Measurements from ENCODE around the gene KSR1.
A peak's percentile ranks its signal among the peaks of the same experiment; 100 is the strongest.

Gene KSR1

GRCh38 chr17:27502526-27503324 lies 46.5 kb downstream of the KSR1 start:
- DNase-seq: no peak
- Histone ChIP-seq H3K27ac (ENCODE audit: insufficient read depth in 1 of 2, low read depth in 1 of 2, low read length in 2 of 2, poor library complexity in 1 of 2, severe bottlenecking in 2 of 2) (no peak overlapping the region), H3K4me1 (ENCODE audit: control extremely low read depth in 1 of 4, control insufficient read depth in 4 of 4, insufficient read depth in 4 of 4, low read length in 3 of 4) (peaks cover 0 to 13% (median 8%) of the 10 kb centered on the region in 4 experiments), H3K36me3 (ENCODE audit: control insufficient read depth in 4 of 4, insufficient read depth in 4 of 4, low read length in 3 of 4) (peaks cover 0 to 11% (median 0%) of the 10 kb centered on the region in 4 experiments), H3K27me3 (replicated peaks in 2 of 5; ENCODE audit: control insufficient read depth in 4 of 5, insufficient read depth in 5 of 5, low read length in 4 of 5) (no peaks in the 10 kb centered on the region), H3K4me3 (ENCODE audit: control insufficient read depth in 1 of 7, extremely low read depth in 1 of 7, insufficient read depth in 4 of 7, low read depth in 2 of 7, low read length in 6 of 7) (no peak overlapping the region), H3K9me3 (ENCODE audit: control extremely low read depth in 1 of 5, control insufficient read depth in 4 of 5, insufficient read depth in 2 of 5, low read depth in 1 of 5, low read length in 4 of 5) (peaks cover 0 to 12% (median 4%) of the 10 kb centered on the region in 5 experiments)
- 94% methylated on average over 10 of the region's 12 CpGs for whole genome bisulfite sequencing (ENCODE audit: insufficient coverage)
- CTCF ChIA-PET: no interaction called here
- POLR2A ChIA-PET: no interaction called here

GRCh38 chr17:27503611-27504010 lies 47.4 kb downstream of the KSR1 start:
- Histone ChIP-seq H3K4me3 (ENCODE audit: control insufficient read depth in 1 of 7, extremely low read depth in 1 of 7, insufficient read depth in 4 of 7, low read depth in 2 of 7, low read length in 6 of 7) (no peak overlapping the region), H3K27ac (ENCODE audit: insufficient read depth in 1 of 2, low read depth in 1 of 2, low read length in 2 of 2, poor library complexity in 1 of 2, severe bottlenecking in 2 of 2) (no peak overlapping the region), H3K9me3 (ENCODE audit: control extremely low read depth in 1 of 5, control insufficient read depth in 4 of 5, insufficient read depth in 2 of 5, low read depth in 1 of 5, low read length in 4 of 5) (peaks cover 0 to 12% (median 4%) of the 10 kb centered on the region in 5 experiments), H3K27me3 (replicated peaks in 2 of 5; ENCODE audit: control insufficient read depth in 4 of 5, insufficient read depth in 5 of 5, low read length in 4 of 5) (no peaks in the 10 kb centered on the region), H3K4me1 (ENCODE audit: control extremely low read depth in 1 of 4, control insufficient read depth in 4 of 4, insufficient read depth in 4 of 4, low read length in 3 of 4) (peaks cover 0 to 13% (median 8%) of the 10 kb centered on the region in 4 experiments), H3K36me3 (ENCODE audit: control insufficient read depth in 4 of 4, insufficient read depth in 4 of 4, low read length in 3 of 4) (peaks cover 0 to 11% (median 0%) of the 10 kb centered on the region in 4 experiments)
- CTCF ChIA-PET: no interaction called here
- WGBS (ENCODE audit: insufficient coverage): 100% methylated on average over 4 of the region's 8 CpGs
- DNase-seq: no peak
- POLR2A ChIA-PET: no interaction called here

DNA sequence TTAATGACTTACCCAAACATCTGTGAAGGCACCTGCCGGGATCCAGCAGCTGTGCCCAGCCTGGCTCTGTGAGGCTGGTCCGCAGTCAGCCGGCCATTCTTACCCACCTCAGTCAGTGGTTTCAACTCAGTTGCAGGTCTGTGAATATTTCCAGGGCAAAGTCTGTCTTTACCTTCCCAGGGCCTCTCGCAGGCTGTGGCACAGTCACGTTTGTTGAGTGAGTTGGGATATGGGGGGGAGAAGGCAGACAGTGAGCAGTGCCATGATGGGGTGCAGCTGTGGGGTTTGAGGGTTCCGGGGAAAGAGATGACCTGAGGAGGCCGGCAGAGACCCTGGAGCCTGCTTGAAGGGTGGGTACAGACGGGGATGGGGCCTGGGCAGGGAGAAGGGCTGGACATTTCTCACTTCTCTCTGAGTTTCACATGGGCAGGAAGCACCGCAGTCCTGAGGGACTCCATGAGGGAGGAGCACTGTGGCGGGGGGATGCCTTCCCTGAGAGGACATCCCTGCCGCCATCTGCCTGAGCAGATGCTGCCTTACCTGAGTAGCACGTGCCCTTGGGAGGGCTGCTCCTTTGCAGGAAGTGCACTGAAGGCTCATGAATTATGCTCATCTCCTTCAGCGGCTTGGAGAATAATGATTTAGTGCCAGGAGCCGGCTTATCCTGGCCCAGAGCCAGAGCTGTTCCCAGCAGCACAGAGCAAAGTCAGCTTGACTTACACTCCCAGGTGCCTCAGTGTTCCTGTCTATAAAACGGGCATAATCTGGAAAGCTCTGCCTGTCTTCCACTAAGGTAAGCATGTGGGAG lies 48.1 kb downstream of the KSR1 start:
- POLR2A ChIA-PET: no interaction called here
- WGBS (ENCODE audit: insufficient coverage): 81% methylated on average over 13 of the region's 15 CpGs
- Histone ChIP-seq H3K4me3 (ENCODE audit: control insufficient read depth in 1 of 7, extremely low read depth in 1 of 7, insufficient read depth in 4 of 7, low read depth in 2 of 7, low read length in 6 of 7) (no peak overlapping the region), H3K27me3 (replicated peaks in 2 of 5; ENCODE audit: control insufficient read depth in 4 of 5, insufficient read depth in 5 of 5, low read length in 4 of 5) (no peaks in the 10 kb centered on the region), H3K36me3 (ENCODE audit: control insufficient read depth in 4 of 4, insufficient read depth in 4 of 4, low read length in 3 of 4) (peaks cover 0 to 11% (median 0%) of the 10 kb centered on the region in 4 experiments), H3K9me3 (ENCODE audit: control extremely low read depth in 1 of 5, control insufficient read depth in 4 of 5, insufficient read depth in 2 of 5, low read depth in 1 of 5, low read length in 4 of 5) (peaks cover 0 to 12% (median 4%) of the 10 kb centered on the region in 5 experiments), H3K27ac (ENCODE audit: insufficient read depth in 1 of 2, low read depth in 1 of 2, low read length in 2 of 2, poor library complexity in 1 of 2, severe bottlenecking in 2 of 2) (no peak overlapping the region), H3K4me1 (ENCODE audit: control extremely low read depth in 1 of 4, control insufficient read depth in 4 of 4, insufficient read depth in 4 of 4, low read length in 3 of 4) (peaks cover 0 to 13% (median 8%) of the 10 kb centered on the region in 4 experiments)
- DNase-seq: no peak
- CTCF ChIA-PET: interaction anchor here (1.1 kb wide), 1 partner anchor 14 kb away, joined by 4 read pairs; no protein-coding TSS in a partner anchor

DNA sequence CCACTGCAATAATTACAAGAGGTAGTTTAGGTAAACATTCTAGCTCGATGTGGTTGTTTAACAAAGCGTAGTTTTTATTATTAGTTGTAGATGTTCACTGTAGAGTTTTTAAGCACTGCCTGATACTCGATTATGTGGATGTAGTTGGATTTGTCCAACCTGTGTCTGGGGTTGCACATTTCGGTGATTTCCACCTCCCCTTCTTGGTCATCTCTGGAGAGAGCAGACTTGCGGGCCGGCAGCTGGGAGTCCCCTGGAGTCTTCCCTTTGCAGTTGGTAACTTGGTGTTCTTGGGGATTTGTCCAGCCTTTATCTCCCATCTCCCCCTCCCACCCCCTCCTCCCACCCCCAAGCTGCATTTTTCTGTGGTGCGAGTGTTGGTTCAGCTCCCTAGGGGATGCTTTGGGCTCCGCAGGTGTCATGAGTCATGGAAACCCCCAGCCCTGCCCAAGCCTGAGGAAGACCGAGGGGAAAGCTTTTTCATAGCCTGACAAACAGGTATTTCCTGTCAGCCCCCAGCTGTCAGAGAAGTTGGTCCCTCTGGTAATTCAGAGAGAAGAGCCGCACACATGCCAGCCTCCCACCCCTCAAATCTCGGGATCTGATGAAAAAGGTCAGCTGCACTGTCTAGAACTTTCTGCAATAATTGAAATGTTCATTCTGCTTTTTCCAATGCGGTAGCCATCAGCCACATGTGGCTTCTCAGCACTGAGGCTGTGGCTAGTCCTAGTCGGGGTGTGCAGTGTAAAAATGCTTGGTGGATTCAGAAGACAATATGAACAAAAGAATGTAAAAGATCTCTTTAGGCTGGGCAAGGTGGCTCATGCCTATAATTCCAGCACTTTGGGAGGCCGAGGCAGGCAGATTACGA lies 50.3 kb downstream of the KSR1 start:
- H3K27me3 ChIP-seq (replicated peaks in 2 of 5; ENCODE audit: control insufficient read depth in 4 of 5, insufficient read depth in 5 of 5, low read length in 4 of 5): no peaks in the 10 kb centered on the region
- H3K27ac ChIP-seq (ENCODE audit: insufficient read depth in 1 of 2, low read depth in 1 of 2, low read length in 2 of 2, poor library complexity in 1 of 2, severe bottlenecking in 2 of 2): no peak overlapping the region
- peaks cover 0 to 3% (median 0%) of the 10 kb centered on the region in 4 experiments for H3K36me3 ChIP-seq (ENCODE audit: control insufficient read depth in 4 of 4, insufficient read depth in 4 of 4, low read length in 3 of 4)
- WGBS (ENCODE audit: insufficient coverage): 63% methylated on average over 8 of the region's 15 CpGs
- peaks cover 0 to 6% (median 0%) of the 10 kb centered on the region in 5 experiments for H3K9me3 ChIP-seq (ENCODE audit: control extremely low read depth in 1 of 5, control insufficient read depth in 4 of 5, insufficient read depth in 2 of 5, low read depth in 1 of 5, low read length in 4 of 5)
- ChIA-PET POLR2A (no interaction called here), CTCF (interaction anchor here (1.4 kb wide), 1 partner anchor 11 kb away, joined by 3 read pairs; no protein-coding TSS in a partner anchor)
- H3K4me1 ChIP-seq (ENCODE audit: control extremely low read depth in 1 of 4, control insufficient read depth in 4 of 4, insufficient read depth in 4 of 4, low read length in 3 of 4): peaks cover 0 to 15% (median 9%) of the 10 kb centered on the region in 4 experiments
- DNase-seq: peak in 2 of 3 donors; percentile 54 to 57
- H3K4me3 ChIP-seq (ENCODE audit: control insufficient read depth in 1 of 7, extremely low read depth in 1 of 7, insufficient read depth in 4 of 7, low read depth in 2 of 7, low read length in 6 of 7): no peak overlapping the region

DNA sequence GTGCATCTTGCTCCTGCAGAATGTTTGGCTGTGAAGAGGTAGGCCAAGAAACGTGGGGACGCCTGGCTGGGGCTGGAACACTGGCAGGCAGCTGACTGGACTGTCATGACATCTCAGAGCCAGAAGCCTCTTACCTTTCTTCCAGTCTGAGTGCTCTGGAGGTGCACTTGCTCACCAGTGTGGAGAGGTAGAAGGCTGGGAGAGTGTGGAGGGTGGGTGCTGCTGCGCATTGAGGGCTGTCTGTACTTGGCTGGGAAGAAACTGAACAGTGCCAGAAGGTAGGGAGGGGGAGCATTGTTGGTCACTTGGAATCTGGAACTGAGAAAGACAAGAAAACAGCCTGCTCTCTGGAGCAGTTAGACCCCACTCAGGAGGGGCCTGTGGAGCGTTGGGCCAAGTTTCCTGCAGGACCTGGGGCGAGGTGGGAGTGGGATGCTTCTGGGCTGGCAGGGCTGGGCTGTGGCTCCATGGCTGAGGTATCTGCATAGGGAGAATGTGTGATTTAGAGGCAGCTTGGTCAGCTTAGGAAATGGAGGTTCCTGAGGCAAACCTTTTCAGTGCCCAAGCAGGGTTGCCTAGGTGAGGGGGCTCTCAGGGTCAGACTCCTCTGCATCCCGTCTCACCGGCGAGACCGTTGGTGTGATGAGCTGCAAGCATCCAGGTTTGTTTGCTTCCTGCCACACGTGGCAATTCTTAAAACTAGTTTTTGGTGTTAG lies 55.1 kb downstream of the KSR1 start:
- H3K4me3 ChIP-seq (ENCODE audit: control insufficient read depth in 1 of 7, extremely low read depth in 1 of 7, insufficient read depth in 4 of 7, low read depth in 2 of 7, low read length in 6 of 7): no peak overlapping the region
- no peaks in the 10 kb centered on the region for H3K9me3 ChIP-seq (ENCODE audit: control extremely low read depth in 1 of 5, control insufficient read depth in 4 of 5, insufficient read depth in 2 of 5, low read depth in 1 of 5, low read length in 4 of 5)
- ChIA-PET CTCF (interaction anchor here (0.7 to 1.4 kb wide), 6 partner anchors 21 to 273 kb away, joined by 3 to 4 read pairs (median 3); partner anchors contain the start of gene KSR1), POLR2A (no interaction called here)
- no peaks in the 10 kb centered on the region for H3K27me3 ChIP-seq (replicated peaks in 2 of 5; ENCODE audit: control insufficient read depth in 4 of 5, insufficient read depth in 5 of 5, low read length in 4 of 5)
- 92% methylated on average over 10 of the region's 10 CpGs for WGBS (ENCODE audit: insufficient coverage)
- H3K4me1 ChIP-seq (ENCODE audit: control extremely low read depth in 1 of 4, control insufficient read depth in 4 of 4, insufficient read depth in 4 of 4, low read length in 3 of 4): peaks cover 0 to 12% (median 5%) of the 10 kb centered on the region in 4 experiments
- no peaks in the 10 kb centered on the region for H3K36me3 ChIP-seq (ENCODE audit: control insufficient read depth in 4 of 4, insufficient read depth in 4 of 4, low read length in 3 of 4)
- no peak for DNase-seq
- H3K27ac ChIP-seq (ENCODE audit: insufficient read depth in 1 of 2, low read depth in 1 of 2, low read length in 2 of 2, poor library complexity in 1 of 2, severe bottlenecking in 2 of 2): no peak overlapping the region

DNA sequence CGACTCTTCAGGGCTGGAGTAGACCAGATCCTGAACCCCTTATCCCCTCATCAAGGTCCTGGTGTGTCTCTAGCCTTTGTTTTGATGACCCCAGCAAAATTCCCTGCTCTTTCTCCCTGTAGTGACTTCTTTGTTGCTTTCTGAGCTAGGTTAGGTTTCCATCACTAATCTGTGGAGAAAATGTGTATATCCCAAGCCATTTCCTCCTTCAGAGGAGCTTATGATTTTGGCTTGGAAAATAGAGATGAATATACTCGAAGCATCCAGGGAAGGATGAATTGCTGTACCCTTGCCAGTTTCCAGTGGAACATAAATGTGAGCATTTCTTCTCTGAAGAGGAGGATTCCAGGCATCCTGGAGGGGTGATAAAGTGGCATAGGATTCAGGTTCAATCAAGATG lies 55.8 kb downstream of the KSR1 start:
- no peak for DNase-seq
- Histone ChIP-seq H3K4me1 (ENCODE audit: control extremely low read depth in 1 of 4, control insufficient read depth in 4 of 4, insufficient read depth in 4 of 4, low read length in 3 of 4) (peaks cover 0 to 6% (median under 1%) of the 10 kb centered on the region in 4 experiments), H3K36me3 (ENCODE audit: control insufficient read depth in 4 of 4, insufficient read depth in 4 of 4, low read length in 3 of 4) (no peaks in the 10 kb centered on the region), H3K4me3 (ENCODE audit: control insufficient read depth in 1 of 7, extremely low read depth in 1 of 7, insufficient read depth in 4 of 7, low read depth in 2 of 7, low read length in 6 of 7) (no peak overlapping the region), H3K9me3 (ENCODE audit: control extremely low read depth in 1 of 5, control insufficient read depth in 4 of 5, insufficient read depth in 2 of 5, low read depth in 1 of 5, low read length in 4 of 5) (no peaks in the 10 kb centered on the region), H3K27ac (ENCODE audit: insufficient read depth in 1 of 2, low read depth in 1 of 2, low read length in 2 of 2, poor library complexity in 1 of 2, severe bottlenecking in 2 of 2) (no peak overlapping the region), H3K27me3 (replicated peaks in 2 of 5; ENCODE audit: control insufficient read depth in 4 of 5, insufficient read depth in 5 of 5, low read length in 4 of 5) (no peaks in the 10 kb centered on the region)
- 100% methylated on average over 1 of the region's 2 CpGs for WGBS (ENCODE audit: insufficient coverage)
- ChIA-PET POLR2A (no interaction called here), CTCF (interaction anchor here (0.5 to 1.4 kb wide), 7 partner anchors 20 to 274 kb away, joined by 3 to 4 read pairs (median 3); partner anchors contain the start of gene KSR1)

Measured in common myeloid progenitor, CD34-positive (primary cell).